Measurements from ENCODE around the gene TCF4. TPM values are rescaled to one million over a fixed set of nuclear protein-coding genes. Genes with fewer than 3 reads are reported as not detected.

The TCF4 gene
- total RNA-seq, 1 donor from 2014 or later: 3.9 TPM

- intact Hi-C loops (cut with micrococcal nuclease): loop anchor here (10.0 kb wide), 1 partner anchor 605 kb away; no protein-coding TSS in a partner anchor
These were observed 78.2 kb downstream of the TCF4 start for GRCh38 chr18:55509631-55510324.

GRCh38 chr18:55508651-55509050 lies 79.3 kb downstream of the TCF4 start:
- intact Hi-C loops (cut with micrococcal nuclease): no loop called here

GRCh38 chr18:55506074-55506473 lies 81.9 kb downstream of the TCF4 start:
- intact Hi-C loops (cut with micrococcal nuclease): no loop called here

- intact Hi-C loops (cut with micrococcal nuclease): no loop called here
These were observed 83.2 kb downstream of the TCF4 start for GRCh38 chr18:55504808-55505207.

GRCh38 chr18:55503167-55503820 lies 84.7 kb downstream of the TCF4 start:
- intact Hi-C loops (cut with micrococcal nuclease): no loop called here

- intact Hi-C loops (cut with micrococcal nuclease): no loop called here
These were observed 85.8 kb downstream of the TCF4 start for GRCh38 chr18:55501982-55502710.

GRCh38 chr18:55501579-55501978 lies 86.4 kb downstream of the TCF4 start:
- intact Hi-C loops (cut with micrococcal nuclease): no loop called here

GRCh38 chr18:55500316-55501086 lies 87.5 kb downstream of the TCF4 start:
- intact Hi-C loops (cut with micrococcal nuclease): no loop called here

GRCh38 chr18:55499526-55499925 lies 88.5 kb downstream of the TCF4 start:
- intact Hi-C loops (cut with micrococcal nuclease): no loop called here

- intact Hi-C loops (cut with micrococcal nuclease): no loop called here
These were observed 90.1 kb downstream of the TCF4 start for GRCh38 chr18:55497825-55498403.

- intact Hi-C loops (cut with micrococcal nuclease): no loop called here
These were observed 93.1 kb downstream of the TCF4 start for GRCh38 chr18:55494899-55495298.

- intact Hi-C loops (cut with micrococcal nuclease): no loop called here
These were observed 93.6 kb downstream of the TCF4 start for GRCh38 chr18:55494441-55494840.

GRCh38 chr18:55491616-55492015 lies 96.4 kb downstream of the TCF4 start:
- intact Hi-C loops (cut with micrococcal nuclease): no loop called here

GRCh38 chr18:55489034-55489986 lies 98.7 kb downstream of the TCF4 start:
- intact Hi-C loops (cut with micrococcal nuclease): no loop called here

- intact Hi-C loops (cut with micrococcal nuclease): no loop called here
These were observed 99.5 kb downstream of the TCF4 start for GRCh38 chr18:55488473-55488872.

GRCh38 chr18:55487997-55488396 lies 100.0 kb downstream of the TCF4 start:
- intact Hi-C loops (cut with micrococcal nuclease): no loop called here

GRCh38 chr18:55486936-55487335 lies 101.1 kb downstream of the TCF4 start:
- intact Hi-C loops (cut with micrococcal nuclease): no loop called here

- intact Hi-C loops (cut with micrococcal nuclease): no loop called here
These were observed 102.3 kb downstream of the TCF4 start for GRCh38 chr18:55485666-55486065.

GRCh38 chr18:55484773-55485172 lies 103.2 kb downstream of the TCF4 start:
- intact Hi-C loops (cut with micrococcal nuclease): no loop called here

- intact Hi-C loops (cut with micrococcal nuclease): no loop called here
These were observed 104.6 kb downstream of the TCF4 start for GRCh38 chr18:55483266-55483871.

All from T-helper 1 cell treated with Interleukin-12 subunit alpha and Interleukin-12 subunit beta and Interleukin-4 antibody, amounts not matched to agents 30 ng/mL and 1 ng/mL, for 36 hours (primary cell).